Measurements from ENCODE around the gene ICA1.

GRCh38 chr7:8221101-8221495 lies 40.9 kb downstream of the ICA1 start:
- no peak for TF ChIP-seq CTCF (IDR thresholded peaks at IDR 0.05)
- no peak for TF ChIP-seq POLR2A (IDR thresholded peaks at IDR 0.05)

Measured in body of pancreas (tissue), 4 donors.